ENCODE results near the gene DTX3. TPM values are rescaled to one million over a fixed set of nuclear protein-coding genes. Genes with fewer than 3 reads are reported as not detected.

Gene DTX3
- total and polyA plus RNA-seq, 12 donors = 16.9 to 58.2 (median 22.2) TPM

DNA sequence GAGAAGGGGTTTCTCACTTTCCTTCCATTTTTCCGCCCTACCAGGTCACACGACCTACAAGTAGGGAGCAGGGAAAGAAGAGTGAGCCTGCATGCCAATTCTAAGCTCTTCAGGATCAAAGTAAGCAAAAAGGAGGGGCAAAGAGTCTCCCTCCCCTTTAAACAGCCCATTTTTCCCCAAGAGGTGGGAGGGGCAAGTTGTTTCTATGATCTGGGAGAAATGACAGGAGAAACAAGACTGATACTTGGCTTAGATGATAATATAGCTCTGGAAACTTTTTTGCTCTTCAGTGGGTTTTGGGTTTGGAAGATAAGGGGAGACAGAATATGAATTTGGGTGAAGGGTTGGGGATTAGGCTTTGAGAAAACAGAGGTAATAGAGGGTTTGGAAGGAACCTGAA is 1.8 kb downstream of the DTX3 start:
- DNase-seq (no peak), ATAC-seq (no peak)
- peaks cover 0 to 40% (median 7%) of the 10 kb centered on the region in 9 donors for H3K36me3 ChIP-seq
- peaks cover 0 to 73% (median 41%) of the 10 kb centered on the region in 9 donors for H3K4me1 ChIP-seq
- peak overlapping the region in 7 of 10 donors; percentile 25 to 96 (median 93) for H3K27ac ChIP-seq
- no peaks in the 10 kb centered on the region for H3K9me3 ChIP-seq
- H3K27me3 ChIP-seq = peaks cover 0 to 39% (median 0%) of the 10 kb centered on the region in 7 donors
- TF ChIP-seq, protein P1, sequence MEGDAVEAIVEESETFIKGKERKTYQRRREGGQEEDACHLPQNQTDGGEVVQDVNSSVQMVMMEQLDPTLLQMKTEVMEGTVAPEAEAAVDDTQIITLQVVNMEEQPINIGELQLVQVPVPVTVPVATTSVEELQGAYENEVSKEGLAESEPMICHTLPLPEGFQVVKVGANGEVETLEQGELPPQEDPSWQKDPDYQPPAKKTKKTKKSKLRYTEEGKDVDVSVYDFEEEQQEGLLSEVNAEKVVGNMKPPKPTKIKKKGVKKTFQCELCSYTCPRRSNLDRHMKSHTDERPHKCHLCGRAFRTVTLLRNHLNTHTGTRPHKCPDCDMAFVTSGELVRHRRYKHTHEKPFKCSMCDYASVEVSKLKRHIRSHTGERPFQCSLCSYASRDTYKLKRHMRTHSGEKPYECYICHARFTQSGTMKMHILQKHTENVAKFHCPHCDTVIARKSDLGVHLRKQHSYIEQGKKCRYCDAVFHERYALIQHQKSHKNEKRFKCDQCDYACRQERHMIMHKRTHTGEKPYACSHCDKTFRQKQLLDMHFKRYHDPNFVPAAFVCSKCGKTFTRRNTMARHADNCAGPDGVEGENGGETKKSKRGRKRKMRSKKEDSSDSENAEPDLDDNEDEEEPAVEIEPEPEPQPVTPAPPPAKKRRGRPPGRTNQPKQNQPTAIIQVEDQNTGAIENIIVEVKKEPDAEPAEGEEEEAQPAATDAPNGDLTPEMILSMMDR (IDR thresholded peaks at IDR 0.05) = no peak
- peak overlapping the region in 5 of 10 donors; percentile 67 to 80 (median 76) for H3K4me3 ChIP-seq
- intact Hi-C loops (cut with DNase I) = no loop called here
- 62 to 85% methylated on average over 2 of the region's 2 CpGs for WGBS, 2 donors

DNA sequence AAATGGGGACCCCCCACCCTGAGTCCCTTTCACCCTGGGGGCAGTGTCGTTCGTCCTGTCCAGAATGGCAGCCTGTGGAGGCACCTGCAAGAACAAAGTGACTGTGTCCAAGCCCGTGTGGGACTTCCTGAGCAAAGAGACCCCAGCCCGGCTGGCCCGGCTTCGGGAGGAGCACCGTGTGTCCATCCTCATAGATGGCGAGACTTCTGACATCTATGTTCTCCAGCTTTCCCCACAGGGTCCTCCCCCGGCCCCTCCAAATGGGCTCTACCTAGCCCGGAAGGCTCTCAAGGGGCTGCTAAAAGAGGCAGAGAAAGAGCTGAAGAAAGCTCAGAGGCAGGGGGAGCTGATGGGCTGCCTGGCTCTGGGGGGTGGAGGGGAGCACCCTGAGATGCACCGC is 2.2 kb downstream of the DTX3 start:
- no peak for ATAC-seq
- Histone ChIP-seq H3K9me3 (no peaks in the 10 kb centered on the region), H3K27me3 (peaks cover 0 to 43% (median 0%) of the 10 kb centered on the region in 7 donors), H3K4me3 (peak overlapping the region in 2 of 10 donors; percentile 9 to 67), H3K4me1 (peaks cover 0 to 76% (median 44%) of the 10 kb centered on the region in 9 donors), H3K27ac (peak overlapping the region in 4 of 10 donors; percentile 23 to 43 (median 30)), H3K36me3 (peaks cover 0 to 36% (median 7%) of the 10 kb centered on the region in 9 donors)
- DNase-seq = no peak
- WGBS, 2 donors = 88 to 92% methylated on average over 11 of the region's 11 CpGs
- TF ChIP-seq, protein P1 (IDR thresholded peaks at IDR 0.05) = no peak
- intact Hi-C loops (cut with DNase I) = no loop called here

DNA sequence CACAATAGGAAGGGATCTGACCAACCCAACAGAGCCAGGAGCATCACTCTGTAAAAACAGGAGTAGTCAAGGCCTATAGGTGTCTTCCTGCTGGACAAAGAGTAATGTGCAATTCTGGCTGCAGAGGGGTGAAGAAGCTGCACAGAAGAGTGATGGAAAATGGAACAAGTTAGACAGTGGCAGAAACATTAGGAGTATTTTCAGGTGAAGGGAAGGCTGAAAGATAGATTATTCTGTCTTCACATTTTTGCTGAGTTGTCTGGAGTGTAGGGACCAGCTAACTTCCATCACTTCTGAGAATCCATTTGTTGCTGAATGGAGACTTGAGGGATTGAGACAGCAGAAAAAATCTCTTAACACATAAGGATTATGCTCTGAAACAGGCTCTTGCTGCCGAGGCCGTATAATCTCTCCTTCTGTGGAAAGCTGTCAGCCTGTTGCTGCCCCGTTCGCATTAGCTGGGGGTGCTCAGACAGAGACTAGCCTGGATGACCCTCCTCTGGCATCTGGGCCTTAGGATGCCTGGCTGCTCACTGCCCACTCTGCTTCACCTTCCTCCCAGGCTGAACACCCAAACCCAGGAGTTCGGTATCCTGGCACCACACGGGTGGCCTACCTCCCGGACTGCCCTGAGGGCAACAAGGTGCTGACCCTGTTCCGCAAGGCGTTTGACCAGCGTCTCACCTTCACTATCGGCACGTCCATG is 3.5 kb downstream of the DTX3 start:
- DNase-seq (no peak), ATAC-seq (no peak)
- peak overlapping the region in 7 of 10 donors; percentile 1 to 92 (median 83) for H3K27ac ChIP-seq
- peaks cover 0 to 86% (median 50%) of the 10 kb centered on the region in 9 donors for H3K4me1 ChIP-seq
- peaks cover 0 to 26% (median 0%) of the 10 kb centered on the region in 9 donors for H3K36me3 ChIP-seq
- 83 to 86% methylated on average over 12 of the region's 12 CpGs for WGBS, 2 donors
- TF ChIP-seq, protein P1 (IDR thresholded peaks at IDR 0.05) = no peak
- no peak overlapping the region for H3K4me3 ChIP-seq
- no peaks in the 10 kb centered on the region for H3K9me3 ChIP-seq
- intact Hi-C loops (cut with DNase I) = no loop called here
- H3K27me3 ChIP-seq = peaks cover 0 to 56% (median 0%) of the 10 kb centered on the region in 7 donors

DNA sequence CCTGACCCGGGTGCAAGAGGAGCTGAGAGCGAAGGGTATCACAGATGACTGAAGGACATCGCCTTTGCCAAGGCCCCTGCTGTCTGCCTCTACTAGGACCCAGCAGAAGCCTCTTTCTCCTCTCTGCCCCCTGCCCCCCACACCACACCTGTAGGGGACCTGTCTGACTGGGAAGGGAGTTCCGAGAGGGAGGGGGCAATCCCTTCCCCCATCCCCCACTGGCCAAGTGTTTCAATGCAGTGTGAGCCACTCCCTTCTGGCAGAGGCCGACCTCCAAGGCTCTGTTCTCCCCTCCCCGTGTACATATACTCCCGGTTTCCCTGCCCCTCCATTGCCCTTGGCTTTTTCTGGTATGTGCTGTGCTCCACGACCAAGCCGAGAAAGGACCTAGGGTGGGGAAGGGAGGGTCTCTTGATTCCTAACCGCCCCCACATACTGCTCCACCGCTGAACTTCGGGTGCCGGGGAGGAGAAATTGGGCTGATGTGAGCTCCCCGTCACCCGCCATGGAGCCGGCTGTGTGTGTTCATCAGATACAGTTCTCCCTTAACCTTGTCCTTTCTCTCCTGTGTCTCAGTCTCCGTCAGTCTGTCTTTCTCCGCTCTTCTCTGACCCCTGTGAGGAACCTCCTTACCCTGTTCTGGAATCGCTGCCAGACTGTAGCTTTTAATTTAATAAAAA is 4.6 kb downstream of the DTX3 start:
- ATAC-seq (no peak), DNase-seq (no peak)
- 62 to 64% methylated on average over 19 of the region's 19 CpGs for WGBS, 2 donors
- intact Hi-C loops (cut with DNase I) = no loop called here
- Histone ChIP-seq H3K9me3 (no peaks in the 10 kb centered on the region), H3K4me1 (peaks cover 0 to 85% (median 44%) of the 10 kb centered on the region in 9 donors), H3K4me3 (peak overlapping the region in 6 of 10 donors; percentile 63 to 80 (median 74)), H3K27ac (peak overlapping the region in 9 of 10 donors; percentile 48 to 92 (median 85)), H3K36me3 (peaks cover 0 to 28% (median 0%) of the 10 kb centered on the region in 9 donors), H3K27me3 (peaks cover 0 to 64% (median 0%) of the 10 kb centered on the region in 7 donors)
- TF ChIP-seq, protein P1 (IDR thresholded peaks at IDR 0.05) = no peak

All from heart right ventricle (tissue), 16 donors.